Activated T-helper 1 cell treated with anti-CD3 and anti-CD28 coated beads, Interleukin-12 subunit alpha, Interleukin-12 subunit beta, Interleukin-2, Interleukin-4 antibody, amounts not matched to agents 30 ng/mL and 10 ng/mL and 1 ng/mL, durations not matched to agents 14 hours and 24 hours and 36 hours (primary cell): ENCODE data around the gene IL20RA. TPM values are rescaled to one million over a fixed set of nuclear protein-coding genes. Genes with fewer than 3 reads are reported as not detected.

ENCODE experiments used
- DNase-seq: peaks from one replicate; pipeline ENCODE4 v3.0.0; 2021; ENCODE audit warnings: low spot score
- H3K27ac Mint-ChIP-seq: one replicate; pipeline ENCODE4 v1.8.0; 2021; ENCODE audit warnings: mild to moderate bottlenecking, mixed read lengths
- H3K27me3 Mint-ChIP-seq: one replicate; pipeline ENCODE4 v1.8.0; 2022; ENCODE audit warnings: mild to moderate bottlenecking, moderate library complexity, mixed read lengths; ENCODE audit not compliant: insufficient read depth
- H3K36me3 Mint-ChIP-seq: one replicate; pipeline ENCODE4 v1.8.0; 2021; ENCODE audit warnings: low read depth, mixed read lengths
- H3K4me1 Mint-ChIP-seq: one replicate; pipeline ENCODE4 v1.8.0; 2021; ENCODE audit warnings: low read depth, mixed read lengths
- H3K4me3 Mint-ChIP-seq: one replicate; pipeline ENCODE4 v1.8.0; 2021; ENCODE audit warnings: mild to moderate bottlenecking, moderate library complexity, mixed read lengths
- H3K9me3 Mint-ChIP-seq: one replicate; pipeline ENCODE4 v1.8.0; 2021; ENCODE audit warnings: mixed read lengths
- intact Hi-C: fragments of 100-400 bp; cut with micrococcal nuclease; formaldehyde crosslinking; loops from one replicate; pipeline ENCODE4 v1.15.1; 2024
- total RNA-seq: library from RNA; stranded (reverse); gene quantifications from 2 replicates; pipeline ENCODE4 v1.2.3, GENCODE V29; 2022

Gene IL20RA
- total RNA-seq, 1 donor from 2014 or later, result not detected

GRCh38 chr6:137033828-137034227, 10.9 kb downstream of the IL20RA start:
- peaks cover 4% of the 10 kb centered on the region for H3K9me3 Mint-ChIP-seq
- H3K4me3 Mint-ChIP-seq, result no peak overlapping the region
- peak; percentile 61 for DNase-seq
- H3K27ac Mint-ChIP-seq, result peak overlapping the region; percentile 20
- H3K27me3 Mint-ChIP-seq, result peaks cover 54% of the 10 kb centered on the region
- intact Hi-C loops, result loop anchor here (1.0 to 5.0 kb wide), 5 partner anchors 8 to 198 kb away; no protein-coding TSS in a partner anchor
- H3K4me1 Mint-ChIP-seq, result peaks cover 19% of the 10 kb centered on the region
- no peaks in the 10 kb centered on the region for H3K36me3 Mint-ChIP-seq

DNA sequence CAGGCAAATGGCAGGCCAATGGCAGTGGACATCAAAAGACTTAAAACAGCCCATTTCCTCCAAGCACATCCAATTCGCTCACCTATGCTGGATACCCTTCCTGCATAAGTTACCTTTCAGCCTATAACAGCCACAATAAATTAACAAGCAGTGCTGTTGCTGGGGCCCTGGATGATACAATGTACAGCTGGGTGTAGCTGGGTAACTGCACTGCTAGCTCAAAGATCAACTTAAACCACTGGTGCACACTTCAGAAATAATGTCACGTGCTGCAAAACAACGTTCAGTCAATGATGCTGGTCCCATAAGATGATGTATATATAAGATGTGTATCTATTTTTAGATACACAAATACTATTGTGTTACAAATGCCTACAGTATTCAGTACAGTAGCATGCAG, 13.6 kb downstream of the IL20RA start:
- peaks cover 58% of the 10 kb centered on the region for H3K27me3 Mint-ChIP-seq
- intact Hi-C loops, result loop anchor here (5.0 kb wide), 1 partner anchor 201 kb away; no protein-coding TSS in a partner anchor
- peaks cover 4% of the 10 kb centered on the region for H3K9me3 Mint-ChIP-seq
- no peak overlapping the region for H3K27ac Mint-ChIP-seq
- no peaks in the 10 kb centered on the region for H3K36me3 Mint-ChIP-seq
- no peak overlapping the region for H3K4me3 Mint-ChIP-seq
- H3K4me1 Mint-ChIP-seq, result peaks cover 26% of the 10 kb centered on the region
- DNase-seq, result no peak

- no peak for DNase-seq
- Mint-ChIP-seq H3K27me3 (peaks cover 56% of the 10 kb centered on the region), H3K9me3 (peaks cover 4% of the 10 kb centered on the region), H3K27ac (no peak overlapping the region), H3K36me3 (no peaks in the 10 kb centered on the region), H3K4me3 (no peak overlapping the region), H3K4me1 (peaks cover 40% of the 10 kb centered on the region)
- intact Hi-C loops, result no loop called here
Observed at GRCh38 chr6:137028912-137029311, 15.9 kb downstream of the IL20RA start.

GRCh38 chr6:137025786-137026730, 18.7 kb downstream of the IL20RA start:
- no peaks in the 10 kb centered on the region for H3K36me3 Mint-ChIP-seq
- no peaks in the 10 kb centered on the region for H3K9me3 Mint-ChIP-seq
- peaks cover 53% of the 10 kb centered on the region for H3K27me3 Mint-ChIP-seq
- H3K4me1 Mint-ChIP-seq, result peaks cover 25% of the 10 kb centered on the region
- intact Hi-C loops, result loop anchor here (1.0 kb wide), 1 partner anchor 8 kb away; no protein-coding TSS in a partner anchor
- H3K4me3 Mint-ChIP-seq, result no peak overlapping the region
- H3K27ac Mint-ChIP-seq, result no peak overlapping the region
- no peak for DNase-seq

- H3K9me3 Mint-ChIP-seq, result no peaks in the 10 kb centered on the region
- DNase-seq, result no peak
- H3K4me3 Mint-ChIP-seq, result no peak overlapping the region
- H3K27me3 Mint-ChIP-seq, result peaks cover 46% of the 10 kb centered on the region
- no peak overlapping the region for H3K27ac Mint-ChIP-seq
- H3K36me3 Mint-ChIP-seq, result no peaks in the 10 kb centered on the region
- peaks cover 25% of the 10 kb centered on the region for H3K4me1 Mint-ChIP-seq
- intact Hi-C loops, result no loop called here
Observed at GRCh38 chr6:137024237-137024990, 20.4 kb downstream of the IL20RA start.

GRCh38 chr6:137020776-137021175, 24.0 kb downstream of the IL20RA start:
- H3K9me3 Mint-ChIP-seq, result no peaks in the 10 kb centered on the region
- DNase-seq, result no peak
- H3K36me3 Mint-ChIP-seq, result no peaks in the 10 kb centered on the region
- peaks cover 14% of the 10 kb centered on the region for H3K4me1 Mint-ChIP-seq
- no peak overlapping the region for H3K4me3 Mint-ChIP-seq
- intact Hi-C loops, result no loop called here
- H3K27me3 Mint-ChIP-seq, result peaks cover 49% of the 10 kb centered on the region
- H3K27ac Mint-ChIP-seq, result no peak overlapping the region

DNA sequence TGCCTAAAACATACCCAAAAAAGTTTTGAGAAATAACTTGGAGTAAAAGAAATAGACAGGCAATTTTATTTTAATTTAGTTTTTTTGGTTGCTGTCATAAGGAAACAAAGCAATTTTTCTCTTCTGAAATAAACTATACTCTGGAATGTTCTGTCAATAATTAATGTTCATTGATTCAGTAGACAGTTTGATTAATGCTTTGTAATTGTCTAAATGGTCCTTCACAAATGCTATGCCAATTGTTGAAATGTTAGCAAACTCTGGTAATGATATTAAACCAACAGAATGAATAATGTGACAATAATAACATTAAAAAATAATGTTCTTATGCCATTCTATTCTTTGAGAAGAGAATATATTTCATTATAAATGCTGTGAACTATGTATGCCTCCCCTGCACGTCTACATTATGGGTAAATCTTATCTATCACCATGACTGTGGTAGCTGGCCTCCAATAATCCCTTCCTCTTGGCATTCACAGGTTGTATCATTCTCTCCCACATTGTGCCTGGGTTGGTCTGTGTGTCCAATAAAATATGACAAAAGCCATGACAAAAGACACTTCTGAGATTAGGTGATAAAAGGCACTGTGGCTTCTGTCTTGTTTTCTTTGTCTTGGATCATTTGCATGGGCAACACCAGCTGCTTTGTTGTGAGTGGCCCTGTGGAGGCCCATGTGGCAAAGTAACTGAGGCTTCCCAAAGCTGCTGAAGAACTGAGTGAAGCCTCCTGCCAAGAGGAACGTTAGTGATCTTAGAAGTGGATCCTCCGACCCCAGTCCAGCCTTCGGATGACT, 25.1 kb downstream of the IL20RA start:
- H3K4me1 Mint-ChIP-seq, result peaks cover 3% of the 10 kb centered on the region
- no peak overlapping the region for H3K27ac Mint-ChIP-seq
- H3K9me3 Mint-ChIP-seq, result no peaks in the 10 kb centered on the region
- no peak for DNase-seq
- intact Hi-C loops, result no loop called here
- H3K36me3 Mint-ChIP-seq, result no peaks in the 10 kb centered on the region
- H3K4me3 Mint-ChIP-seq, result no peak overlapping the region
- peaks cover 55% of the 10 kb centered on the region for H3K27me3 Mint-ChIP-seq

GRCh38 chr6:137017081-137017480, 27.7 kb downstream of the IL20RA start:
- DNase-seq, result no peak
- intact Hi-C loops, result no loop called here
- H3K36me3 Mint-ChIP-seq, result no peaks in the 10 kb centered on the region
- H3K4me1 Mint-ChIP-seq, result no peaks in the 10 kb centered on the region
- H3K27ac Mint-ChIP-seq, result no peak overlapping the region
- no peaks in the 10 kb centered on the region for H3K9me3 Mint-ChIP-seq
- no peak overlapping the region for H3K4me3 Mint-ChIP-seq
- H3K27me3 Mint-ChIP-seq, result peaks cover 64% of the 10 kb centered on the region

DNA sequence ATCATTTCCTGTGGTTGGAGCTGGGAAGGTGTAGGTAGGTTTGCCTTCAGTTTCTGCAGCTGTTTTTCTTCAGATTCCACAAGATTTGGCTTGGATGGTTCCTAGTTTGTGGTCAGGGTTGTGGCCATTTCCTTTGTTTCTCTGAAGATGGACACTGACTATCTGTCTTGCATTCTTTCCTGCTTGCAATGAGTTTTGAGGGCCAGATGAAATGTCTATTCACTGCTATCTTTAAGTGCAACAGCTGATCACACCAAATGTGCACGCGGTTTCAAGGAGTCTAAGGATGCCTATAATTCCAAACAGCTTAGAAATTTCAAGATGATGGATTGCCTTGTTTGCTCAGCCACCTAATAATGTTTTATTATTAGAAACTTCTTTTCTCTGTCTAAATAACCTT, 28.4 kb downstream of the IL20RA start:
- no peak for DNase-seq
- Mint-ChIP-seq H3K9me3 (no peaks in the 10 kb centered on the region), H3K4me3 (no peak overlapping the region), H3K27ac (no peak overlapping the region), H3K36me3 (no peaks in the 10 kb centered on the region), H3K27me3 (peaks cover 67% of the 10 kb centered on the region), H3K4me1 (no peaks in the 10 kb centered on the region)
- intact Hi-C loops, result no loop called here

DNA sequence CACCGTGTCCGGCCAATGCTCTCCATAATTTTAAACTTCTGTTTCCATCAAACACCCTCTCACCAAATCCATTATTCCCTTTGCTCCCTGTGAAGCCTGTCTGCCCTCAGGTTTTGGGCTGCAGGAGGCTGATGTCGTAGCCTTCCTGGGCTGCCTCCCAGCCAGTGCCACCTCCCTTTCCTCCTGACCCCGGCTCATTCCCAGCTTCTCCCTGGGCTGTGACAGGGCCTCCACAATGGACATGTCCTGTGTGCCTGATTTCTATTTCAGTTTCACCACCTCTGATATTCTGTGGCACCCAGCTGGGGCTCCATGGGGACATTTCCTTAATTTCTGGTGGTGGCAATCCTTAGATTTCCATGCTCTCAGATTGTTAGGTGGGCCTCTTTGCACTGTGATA, 28.8 kb downstream of the IL20RA start:
- Mint-ChIP-seq H3K4me3 (no peak overlapping the region), H3K27ac (no peak overlapping the region), H3K36me3 (no peaks in the 10 kb centered on the region)

GRCh38 chr6:137013738-137014602, 30.8 kb downstream of the IL20RA start:
- peaks cover 58% of the 10 kb centered on the region for H3K27me3 Mint-ChIP-seq
- no peaks in the 10 kb centered on the region for H3K9me3 Mint-ChIP-seq
- intact Hi-C loops, result no loop called here
- no peaks in the 10 kb centered on the region for H3K4me1 Mint-ChIP-seq
- no peak for DNase-seq
- H3K27ac Mint-ChIP-seq, result no peak overlapping the region
- H3K36me3 Mint-ChIP-seq, result no peaks in the 10 kb centered on the region
- no peak overlapping the region for H3K4me3 Mint-ChIP-seq

More for the DNA sequence above, 28.8 kb downstream of the IL20RA start:
- Mint-ChIP-seq H3K9me3 (no peaks in the 10 kb centered on the region), H3K27me3 (peaks cover 65% of the 10 kb centered on the region), H3K4me1 (no peaks in the 10 kb centered on the region)
- intact Hi-C loops, result no loop called here
- DNase-seq, result no peak

DNA sequence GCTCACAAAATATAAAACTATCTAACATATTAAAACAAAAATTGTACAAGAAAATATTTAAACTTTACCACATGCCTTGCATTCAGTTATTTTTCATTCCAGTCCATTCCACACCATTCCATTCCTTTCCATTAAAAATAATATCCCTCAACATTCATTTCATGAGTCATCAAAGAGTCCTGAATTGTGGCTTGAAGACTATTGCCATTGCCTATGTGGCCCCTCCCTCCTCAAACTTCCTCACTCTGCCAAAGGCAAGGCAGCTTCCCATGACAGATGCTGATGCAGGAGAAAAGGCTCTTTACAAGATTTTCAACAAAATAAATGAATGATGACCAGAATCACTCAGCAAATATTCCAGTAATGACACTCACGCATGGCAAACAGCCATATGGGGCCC, 31.7 kb downstream of the IL20RA start:
- no peaks in the 10 kb centered on the region for H3K4me1 Mint-ChIP-seq
- peaks cover 56% of the 10 kb centered on the region for H3K27me3 Mint-ChIP-seq

More for the DNA sequence above, 31.7 kb downstream of the IL20RA start:
- no peak for DNase-seq
- H3K27ac Mint-ChIP-seq, result no peak overlapping the region
- H3K4me3 Mint-ChIP-seq, result no peak overlapping the region
- intact Hi-C loops, result no loop called here
- H3K36me3 Mint-ChIP-seq, result no peaks in the 10 kb centered on the region
- no peaks in the 10 kb centered on the region for H3K9me3 Mint-ChIP-seq
